Left lung (tissue), 10 donors: ENCODE measurements around the gene PTGS1. TPM values are rescaled to one million over a fixed set of nuclear protein-coding genes. Genes with fewer than 3 reads are reported as not detected.
"Not testable (repeated sequence)": the region's sequence is repeated elsewhere in the genome, so short reads cannot be mapped to it uniquely, and the experiment has no call there.

Experiments
- ATAC-seq: fragments of 200-7000 bp; cut with Tn5 transposase; one replicate; pipeline ENCODE4 v1.9.1; 2020; ENCODE audit warnings: moderate library complexity
- DNase-seq, 4 donors: peaks; one replicate each; pipeline ENCODE4 v3.0.0-alpha.2; 2013 to 2020
- H3K27ac ChIP-seq, 2 donors: fragments of 200-600 bp; sonication (generic) in 1 of 2; one replicate each; pipeline versions ENCODE4 v1.5.0 to v1.8.0; 2020 to 2021
- H3K27me3 ChIP-seq, 2 donors: fragments of 200-600 bp; sonication (generic) in 1 of 2; one replicate each; pipeline versions ENCODE4 v1.5.0 to v1.8.0; 2020 to 2021
- H3K36me3 ChIP-seq, 2 donors: fragments of 200-600 bp; sonication (generic) in 1 of 2; one replicate each; pipeline versions ENCODE4 v1.5.0 to v1.8.0; 2020 to 2021
- H3K4me1 ChIP-seq, 2 donors: fragments of 200-600 bp; one replicate each; pipeline ENCODE4 v1.8.0; 2021
- H3K4me3 ChIP-seq, 2 donors: fragments of 200-600 bp; sonication (generic) in 1 of 2; one replicate each; pipeline versions ENCODE4 v1.5.0 to v1.8.0; 2020 to 2021; ENCODE audit warnings: mild to moderate bottlenecking in 1 of 2
- H3K9me3 ChIP-seq, 2 donors: fragments of 200-600 bp; sonication (generic) in 1 of 2; one replicate each; pipeline versions ENCODE4 v1.5.0 to v1.8.0; 2020 to 2021
- intact Hi-C, 2 donors: fragments of 100-400 bp; cut with DNase I; formaldehyde crosslinking; loops; one replicate each; pipeline versions ENCODE4 v1.11.2 to v1.14.2; 2022
- polyA plus RNA-seq, 6 donors: library from polyadenylated mRNA; unstranded; fragments of 120-200 nt; gene quantifications; one replicate each; pipeline ENCODE4 v1.2.1, GENCODE V29; 2013; ENCODE audit not compliant: insufficient read length in 6 of 6
- total RNA-seq, 2 donors: library from RNA; stranded (reverse); fragmentation: NEBNext Ultra II Directional; extraction: Animal tissue kit (Norgen Biotek cat#: 25700); gene quantifications; one replicate each; pipeline ENCODE4 v1.2.1, GENCODE V29; 2021
- TF ChIP-seq, protein P1 (sequence below), 2 donors: fragments of 200-600 bp; sonication (generic) in 1 of 2; IDR thresholded peaks; one replicate each; pipeline versions ENCODE4 v1.5.0 to v1.8.0; 2021; ENCODE audit warnings: antibody characterized with exemption in 2 of 2
- donor health status: DM: no; HTN: yes; CAD: no.
- donor health status: DM: no; HTN: no; CAD: no.

Gene PTGS1
- total and polyA plus RNA-seq, 8 donors, result 3.8 to 16.3 (median 4.8) TPM

DNA sequence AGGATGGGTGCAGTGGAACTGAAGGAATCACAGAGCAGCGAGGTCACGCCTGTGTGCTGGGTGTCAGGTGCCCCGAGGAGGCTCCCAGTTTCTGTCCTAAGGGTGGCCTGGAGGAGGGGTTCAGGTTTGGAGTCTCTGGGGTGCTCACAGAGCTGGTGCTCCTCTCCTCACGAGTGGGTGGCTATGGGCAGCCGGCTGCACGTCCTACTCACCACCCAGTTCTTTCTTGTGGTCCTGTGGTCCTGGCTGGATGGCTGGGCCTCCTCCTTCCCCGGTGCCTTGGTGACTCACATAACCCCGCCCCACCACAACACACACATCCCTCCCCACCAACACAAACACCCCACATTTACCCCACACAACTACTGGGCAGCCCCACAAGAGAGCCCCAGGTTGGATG is 9.9 kb upstream of the PTGS1 start:
- no peaks in the 10 kb centered on the region for H3K9me3 ChIP-seq
- TF ChIP-seq, protein P1, sequence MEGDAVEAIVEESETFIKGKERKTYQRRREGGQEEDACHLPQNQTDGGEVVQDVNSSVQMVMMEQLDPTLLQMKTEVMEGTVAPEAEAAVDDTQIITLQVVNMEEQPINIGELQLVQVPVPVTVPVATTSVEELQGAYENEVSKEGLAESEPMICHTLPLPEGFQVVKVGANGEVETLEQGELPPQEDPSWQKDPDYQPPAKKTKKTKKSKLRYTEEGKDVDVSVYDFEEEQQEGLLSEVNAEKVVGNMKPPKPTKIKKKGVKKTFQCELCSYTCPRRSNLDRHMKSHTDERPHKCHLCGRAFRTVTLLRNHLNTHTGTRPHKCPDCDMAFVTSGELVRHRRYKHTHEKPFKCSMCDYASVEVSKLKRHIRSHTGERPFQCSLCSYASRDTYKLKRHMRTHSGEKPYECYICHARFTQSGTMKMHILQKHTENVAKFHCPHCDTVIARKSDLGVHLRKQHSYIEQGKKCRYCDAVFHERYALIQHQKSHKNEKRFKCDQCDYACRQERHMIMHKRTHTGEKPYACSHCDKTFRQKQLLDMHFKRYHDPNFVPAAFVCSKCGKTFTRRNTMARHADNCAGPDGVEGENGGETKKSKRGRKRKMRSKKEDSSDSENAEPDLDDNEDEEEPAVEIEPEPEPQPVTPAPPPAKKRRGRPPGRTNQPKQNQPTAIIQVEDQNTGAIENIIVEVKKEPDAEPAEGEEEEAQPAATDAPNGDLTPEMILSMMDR (IDR thresholded peaks at IDR 0.05), result no peak
- no peak overlapping the region for H3K27ac ChIP-seq
- DNase-seq (no peak), ATAC-seq (no peak)
- H3K4me1 ChIP-seq, result no peaks in the 10 kb centered on the region
- intact Hi-C loops, result no loop called here
- H3K27me3 ChIP-seq, result no peaks in the 10 kb centered on the region
- H3K36me3 ChIP-seq, result no peaks in the 10 kb centered on the region
- no peak overlapping the region for H3K4me3 ChIP-seq

DNA sequence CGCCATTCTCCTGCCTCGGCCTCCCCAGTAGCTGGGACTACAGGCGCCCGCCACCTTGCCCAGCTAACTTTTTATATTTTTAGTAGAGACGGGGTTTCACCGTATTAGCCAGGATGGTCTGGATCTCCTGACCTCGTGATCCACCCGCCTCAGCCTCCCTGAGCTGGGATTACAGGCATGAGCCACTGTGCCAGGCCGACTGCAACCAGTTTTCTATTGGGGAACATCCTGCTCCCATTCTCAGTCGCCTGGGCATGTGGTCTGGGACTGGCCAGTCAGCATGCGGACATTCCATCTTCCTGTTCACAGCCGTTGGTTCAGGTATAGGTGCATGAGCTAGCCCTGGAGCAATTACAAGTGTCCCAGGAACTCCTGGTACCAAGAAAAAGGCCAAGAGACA is 7.7 kb upstream of the PTGS1 start:
- H3K4me3 ChIP-seq, H3K9me3 ChIP-seq, DNase-seq, ATAC-seq, H3K4me1 ChIP-seq, H3K27me3 ChIP-seq, H3K27ac ChIP-seq, intact Hi-C loops, H3K36me3 ChIP-seq: not testable (repeated sequence)

DNA sequence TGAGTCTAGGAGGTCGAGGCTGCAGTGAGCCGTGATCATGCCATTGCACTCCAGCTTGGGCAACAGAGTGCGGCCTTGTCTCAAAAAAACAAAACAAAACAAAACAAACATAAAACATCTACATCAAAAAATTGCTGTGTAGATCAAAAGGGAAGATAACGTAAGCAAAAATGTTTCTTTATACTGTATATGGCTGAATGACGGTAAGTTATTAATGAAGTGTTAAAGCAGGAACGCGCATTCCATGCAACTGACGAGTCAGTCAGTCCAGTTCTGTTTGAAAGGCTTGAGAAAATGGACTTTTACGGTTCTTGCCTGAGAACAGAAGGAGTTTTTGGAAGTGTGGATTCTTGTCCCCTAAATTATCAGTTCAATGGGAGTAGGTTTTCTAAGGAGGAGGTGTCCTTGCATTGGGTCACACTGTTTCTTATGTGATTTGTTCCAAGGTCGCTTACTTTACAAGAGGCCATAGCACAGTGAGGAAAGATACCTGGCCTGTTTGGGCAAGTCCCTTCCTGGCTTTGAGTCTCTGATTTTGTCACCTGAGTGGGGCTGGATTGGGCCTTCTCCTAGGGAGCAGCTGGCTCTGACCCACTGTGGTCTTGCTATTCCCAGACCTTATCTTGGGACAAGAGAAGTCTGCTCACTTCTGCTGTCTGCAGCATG is 6.6 kb upstream of the PTGS1 start:
- Histone ChIP-seq H3K4me3 (no peak overlapping the region), H3K36me3 (no peaks in the 10 kb centered on the region), H3K9me3 (no peaks in the 10 kb centered on the region), H3K27me3 (no peaks in the 10 kb centered on the region), H3K27ac (no peak overlapping the region), H3K4me1 (no peaks in the 10 kb centered on the region)
- TF ChIP-seq, protein P1 (IDR thresholded peaks at IDR 0.05), result no peak
- ATAC-seq (no peak), DNase-seq (no peak)
- intact Hi-C loops, result no loop called here

DNA sequence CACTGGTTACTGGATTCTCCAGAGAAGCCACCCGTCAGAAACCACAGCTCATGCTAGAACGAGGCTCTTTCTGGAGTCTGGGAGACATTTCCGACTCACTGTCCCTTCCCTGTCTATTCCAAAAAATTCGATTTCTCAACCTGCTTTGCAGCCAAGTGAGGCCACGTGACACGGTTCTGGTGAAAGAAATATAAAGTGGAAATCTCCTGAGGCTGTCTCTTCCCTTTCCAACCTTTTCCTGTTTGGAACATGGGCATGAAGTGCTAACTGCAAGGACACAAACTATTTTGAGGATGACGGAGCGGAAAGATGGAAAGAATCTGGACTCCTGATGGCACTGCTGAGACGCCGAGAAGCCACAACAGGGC is 6.1 kb upstream of the PTGS1 start:
- no peaks in the 10 kb centered on the region for H3K9me3 ChIP-seq
- ATAC-seq (no peak), DNase-seq (no peak)
- no peaks in the 10 kb centered on the region for H3K27me3 ChIP-seq
- no peak overlapping the region for H3K27ac ChIP-seq
- no peaks in the 10 kb centered on the region for H3K36me3 ChIP-seq
- TF ChIP-seq, protein P1 (IDR thresholded peaks at IDR 0.05), result no peak
- intact Hi-C loops, result no loop called here
- H3K4me1 ChIP-seq, result no peaks in the 10 kb centered on the region
- H3K4me3 ChIP-seq, result no peak overlapping the region

DNA sequence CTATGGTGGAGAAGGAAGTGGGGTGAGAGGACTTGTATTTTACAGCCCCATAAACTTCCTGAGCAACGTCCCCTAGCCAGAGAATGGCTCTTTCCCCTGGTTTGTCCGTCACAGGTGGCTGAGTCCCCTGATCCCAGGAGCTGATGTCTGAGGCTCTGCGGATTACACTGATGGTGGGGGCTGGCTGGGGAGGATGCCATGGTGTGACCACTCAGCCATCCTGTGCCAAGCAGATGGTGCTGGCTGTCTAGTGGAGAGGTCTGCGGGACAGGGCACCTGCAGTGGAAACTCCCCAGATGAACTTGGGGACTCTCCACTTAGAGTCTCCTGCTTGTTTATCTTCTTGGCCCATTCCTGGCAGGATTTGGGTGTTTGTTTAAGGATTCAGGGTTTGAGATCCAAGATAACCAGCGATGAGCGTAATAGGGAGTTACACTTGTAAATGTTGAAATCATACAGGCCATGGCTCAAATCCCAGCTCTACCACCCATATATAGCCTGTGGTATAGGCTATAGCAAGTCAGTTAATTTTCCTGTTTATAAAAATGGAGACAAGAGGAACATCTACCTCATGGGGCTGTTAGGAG is 4.7 kb upstream of the PTGS1 start:
- no peaks in the 10 kb centered on the region for H3K36me3 ChIP-seq
- H3K27me3 ChIP-seq, result peaks cover 0 to 4% of the 10 kb centered on the region in 2 donors
- ATAC-seq (no peak), DNase-seq (no peak)
- H3K9me3 ChIP-seq, result no peaks in the 10 kb centered on the region
- TF ChIP-seq, protein P1 (IDR thresholded peaks at IDR 0.05), result no peak
- H3K4me1 ChIP-seq, result peaks cover 0 to 13% of the 10 kb centered on the region in 2 donors
- no peak overlapping the region for H3K27ac ChIP-seq
- intact Hi-C loops, result no loop called here
- H3K4me3 ChIP-seq, result no peak overlapping the region

DNA sequence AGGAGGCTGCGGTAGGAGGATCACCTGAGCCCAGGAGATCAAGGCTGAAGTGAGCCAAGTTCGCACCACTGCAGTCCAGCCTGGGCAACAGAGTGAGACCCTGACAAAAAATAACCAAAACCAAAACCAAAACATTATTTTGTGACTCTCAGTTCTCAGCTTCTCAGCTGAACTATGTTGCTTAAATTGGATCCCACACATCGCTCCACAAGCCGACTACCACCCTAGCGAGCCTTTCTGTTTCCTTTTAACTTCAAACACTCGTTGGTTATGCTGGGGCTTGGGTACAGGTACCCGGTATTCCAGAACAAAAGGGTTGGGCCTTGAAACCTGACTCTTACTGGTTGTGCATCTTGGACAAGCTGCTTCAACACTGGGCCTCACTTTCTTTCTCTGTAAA is 3.8 kb upstream of the PTGS1 start:
- Histone ChIP-seq H3K4me3 (no peak overlapping the region), H3K36me3 (no peaks in the 10 kb centered on the region), H3K27me3 (peaks cover 0 to 13% of the 10 kb centered on the region in 2 donors), H3K4me1 (peaks cover 0 to 19% of the 10 kb centered on the region in 2 donors), H3K9me3 (no peaks in the 10 kb centered on the region), H3K27ac (no peak overlapping the region)
- TF ChIP-seq, protein P1 (IDR thresholded peaks at IDR 0.05), result no peak
- ATAC-seq, result no peak
- intact Hi-C loops, result no loop called here
- no peak for DNase-seq
